ENCODE results near the gene IGFBP5. TPM values are rescaled to one million over a fixed set of nuclear protein-coding genes. Genes with fewer than 3 reads are reported as not detected.

IGFBP5 gene
- total and polyA plus RNA-seq, 10 of the 15 experiments (the other 5 are each of a cell fraction or from before 2014, with no cell fraction given): 2.8 TPM; not detected in 9

- Histone ChIP-seq H3K4me2 (ENCODE audit: control insufficient read depth, insufficient read depth) (no peak overlapping the region), H3K9ac (ENCODE audit: control insufficient read depth, insufficient read depth, low read length) (no peak overlapping the region), H3K27ac (ENCODE audit: control insufficient read depth, insufficient read depth) (no peak overlapping the region), H2AFZ (ENCODE audit: control insufficient read depth, low read depth, low read length) (no peak overlapping the region), H3K36me3 (ENCODE audit: control insufficient read depth in 2 of 2, insufficient read depth in 2 of 2, low read length in 1 of 2) (no peaks in the 10 kb centered on the region), H3K4me3 (no peak overlapping the region), H3K79me2 (ENCODE audit: control insufficient read depth, insufficient read depth, low read length) (no peaks in the 10 kb centered on the region), H4K20me1 (ENCODE audit: control insufficient read depth, insufficient read depth) (no peaks in the 10 kb centered on the region), H3K9me3 (replicated peaks; ENCODE audit: control insufficient read depth, insufficient read depth, low read length) (peaks cover 4% of the 10 kb centered on the region; the same call in 1 of the 3 replicates), H3K27me3 (replicated peaks in 1 of 2; ENCODE audit: control insufficient read depth in 2 of 2, insufficient read depth in 2 of 2, low read length in 1 of 2) (no peaks in the 10 kb centered on the region; a peak in 2 of 4 replicates), H3K4me1 (ENCODE audit: control insufficient read depth, insufficient read depth, low read length) (no peaks in the 10 kb centered on the region)
- FAIRE-seq (no peak), ATAC-seq (no peak), DNase-seq (ENCODE audit: low read depth, low spot score) (no peak)
- ChIA-PET POLR2A (no interaction called here), RAD21 (ENCODE audit: unreplicated experiment) (no interaction called here), CTCF (no interaction called here), SMC1A (ENCODE audit: uncharacterized antibody, unreplicated experiment) (no interaction called here)
- no TSS peak for BruUV-seq (replicated peaks)
- WGBS (ENCODE audit: insufficient coverage, insufficient replicate concordance, low lambda C conversion rate, missing lambda C conversion rate): 36% methylated on average over 3 of the region's 3 CpGs
- in situ Hi-C loops (cut with MboI): no loop called here
- TF ChIP-seq RUNX3 (IDR thresholded peaks at IDR 0.05; ENCODE audit: low read length) (no peak), CEBPZ (IDR thresholded peaks at IDR 0.05; ENCODE audit: low read depth, low read length) (no peak), MYB (IDR thresholded peaks at IDR 0.05; ENCODE audit: borderline replicate concordance, low read depth, low read length) (no peak), TARDBP (IDR thresholded peaks at IDR 0.05; ENCODE audit: borderline replicate concordance) (no peak), USF2 (IDR thresholded peaks at IDR 0.05; ENCODE audit: borderline replicate concordance, low read depth, low read length) (no peak), NKRF (conservative IDR thresholded peaks at IDR 0.05) (no peak), ZNF622 (IDR thresholded peaks at IDR 0.05) (no peak), RCOR1 (conservative IDR thresholded peaks at IDR 0.05; ENCODE audit: low read depth, low read length) (no peak), STAT3 (IDR thresholded peaks at IDR 0.05; ENCODE audit: low read depth, low read length) (no peak), ZNF384 (IDR thresholded peaks at IDR 0.05; ENCODE audit: borderline replicate concordance, low read depth, low read length) (no peak)
- intact Hi-C loops (cut with micrococcal nuclease; ENCODE audit: unreplicated experiment): no loop called here
Observed at GRCh38 chr2:216646116-216646515, 49.2 kb downstream of the IGFBP5 start.

Data from GM12878 (cell line).